Skeletal muscle tissue (tissue), 4 donors: ENCODE data around the gene LZTFL1. TPM values are rescaled to one million over a fixed set of nuclear protein-coding genes. Genes with fewer than 3 reads are reported as not detected.

ENCODE experiments used
- H3K27ac ChIP-seq: one replicate; pipeline ENCODE4 v1.7.0; 2013; ENCODE audit warnings: mild to moderate bottlenecking, low read depth, low read length, inconsistent platforms
- H3K27me3 ChIP-seq, 3 donors: one replicate each; pipeline ENCODE4 v1.7.0; 2013; ENCODE audit warnings: low read length in 3 of 3; ENCODE audit not compliant: control insufficient read depth in 3 of 3, insufficient read depth in 3 of 3
- H3K36me3 ChIP-seq, 3 donors: one replicate each; pipeline ENCODE4 v1.7.0; 2013; ENCODE audit warnings: low read length in 3 of 3; ENCODE audit not compliant: control insufficient read depth in 3 of 3, insufficient read depth in 3 of 3
- H3K4me1 ChIP-seq, 3 donors: one replicate each; pipeline ENCODE4 v1.7.0; 2013; ENCODE audit warnings: low read length in 3 of 3, mild to moderate bottlenecking in 3 of 3; ENCODE audit not compliant: control insufficient read depth in 3 of 3, insufficient read depth in 3 of 3
- H3K4me3 ChIP-seq, 3 donors: one replicate each; pipeline ENCODE4 v1.7.0; 2013; ENCODE audit warnings: low read length in 3 of 3
- H3K9ac ChIP-seq, 3 donors: one replicate each; pipeline ENCODE4 v1.7.0; 2013; ENCODE audit warnings: low read length in 3 of 3, mild to moderate bottlenecking in 3 of 3, moderate library complexity in 2 of 3, low read depth in 1 of 3
- H3K9me3 ChIP-seq, 3 donors: one replicate each; pipeline ENCODE4 v1.7.0; 2013; ENCODE audit warnings: low read length in 3 of 3; ENCODE audit not compliant: control insufficient read depth in 3 of 3
- total RNA-seq: library from RNA; depleted of rRNA; stranded (reverse); fragments of >200 nt; gene quantifications from one replicate; pipeline ENCODE4 v1.2.3, GENCODE V29; 2014
- donor health status: Osteomylitis.

The LZTFL1 gene, protein sequence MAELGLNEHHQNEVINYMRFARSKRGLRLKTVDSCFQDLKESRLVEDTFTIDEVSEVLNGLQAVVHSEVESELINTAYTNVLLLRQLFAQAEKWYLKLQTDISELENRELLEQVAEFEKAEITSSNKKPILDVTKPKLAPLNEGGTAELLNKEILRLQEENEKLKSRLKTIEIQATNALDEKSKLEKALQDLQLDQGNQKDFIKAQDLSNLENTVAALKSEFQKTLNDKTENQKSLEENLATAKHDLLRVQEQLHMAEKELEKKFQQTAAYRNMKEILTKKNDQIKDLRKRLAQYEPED
- total RNA-seq = 6.8 TPM

DNA sequence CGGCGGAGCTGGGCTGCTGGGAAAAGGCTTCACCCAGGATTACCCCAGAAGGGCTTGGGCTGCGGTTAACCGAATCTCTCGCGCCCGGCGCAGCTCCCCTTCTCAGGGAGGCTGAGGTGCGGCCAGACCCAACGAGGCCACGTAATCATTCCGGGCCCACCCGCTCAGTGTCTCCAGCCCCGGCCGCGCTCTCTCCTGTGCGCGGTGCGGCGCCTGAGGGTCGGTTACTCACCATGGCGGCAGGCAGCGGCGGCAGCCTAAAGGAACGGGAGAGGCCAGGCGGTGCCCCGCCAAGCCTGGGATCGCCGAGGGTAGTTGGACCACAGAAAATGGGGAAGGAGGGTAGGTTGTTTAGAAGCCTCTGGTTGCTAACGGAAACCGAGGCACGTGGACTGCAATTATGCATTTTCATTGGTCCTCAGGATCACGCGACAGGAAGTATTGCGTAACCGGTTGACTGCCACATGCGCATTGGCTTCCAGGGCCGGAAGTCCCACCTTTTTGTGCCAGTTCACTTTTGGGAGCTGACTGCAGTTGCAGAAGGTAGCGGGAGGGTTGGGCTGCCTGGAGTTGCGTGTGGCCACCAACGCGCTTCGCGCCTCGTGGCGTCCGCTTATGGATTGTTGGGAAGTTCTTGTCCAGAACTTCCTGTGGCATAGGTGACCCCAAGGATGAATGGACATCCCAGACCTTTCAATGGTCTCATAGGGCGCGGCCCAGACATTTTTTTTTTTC lies at the start of gene LZTFL1:
Gene LZTFL1, minus strand, starts transcription at position 363 of the 735 bp plus-strand sequence. Its CDS starts 128 bp downstream, at position 235.
- Histone ChIP-seq H3K27me3 (no peaks in the 10 kb centered on the region), H3K36me3 (no peaks in the 10 kb centered on the region), H3K27ac (peak within 1 kb of the TSS; percentile 73)

DNA sequence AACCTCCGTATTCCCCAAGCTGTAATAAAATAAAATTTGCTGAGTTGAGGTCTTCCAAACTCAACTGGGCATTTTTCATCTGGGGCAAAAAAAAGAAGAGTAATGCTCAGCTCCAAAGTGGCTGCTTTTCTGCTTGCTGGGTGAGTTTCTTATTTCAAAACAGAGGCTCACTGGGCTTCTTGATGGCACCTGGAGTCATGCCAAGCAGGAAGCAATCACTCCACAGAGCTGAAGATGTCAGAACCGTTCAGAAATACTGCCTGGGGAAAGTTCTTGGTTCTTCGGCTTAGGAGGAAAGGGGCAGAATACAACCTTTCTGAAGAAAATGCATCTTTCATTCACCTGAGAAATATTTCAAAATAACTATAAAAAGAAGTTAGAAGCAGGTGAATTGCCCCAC lies 48.5 kb upstream of the LZTFL1 start:
- Histone ChIP-seq H3K36me3 (no peaks in the 10 kb centered on the region), H3K4me3 (no peak overlapping the region), H3K9ac (no peak overlapping the region), H3K27ac (no peak overlapping the region), H3K27me3 (no peaks in the 10 kb centered on the region), H3K9me3 (no peaks in the 10 kb centered on the region), H3K4me1 (no peaks in the 10 kb centered on the region)

More for the DNA sequence above, at the start of gene LZTFL1:
- Histone ChIP-seq H3K4me3 (peak within 1 kb of the TSS; percentile 86 to 91 (median 87)), H3K9ac (peak within 1 kb of the TSS; percentile 78 to 81 (median 78)), H3K9me3 (no peaks in the 10 kb centered on the region), H3K4me1 (peaks cover 14 to 25% (median 14%) of the 10 kb centered on the region in 3 donors)

DNA sequence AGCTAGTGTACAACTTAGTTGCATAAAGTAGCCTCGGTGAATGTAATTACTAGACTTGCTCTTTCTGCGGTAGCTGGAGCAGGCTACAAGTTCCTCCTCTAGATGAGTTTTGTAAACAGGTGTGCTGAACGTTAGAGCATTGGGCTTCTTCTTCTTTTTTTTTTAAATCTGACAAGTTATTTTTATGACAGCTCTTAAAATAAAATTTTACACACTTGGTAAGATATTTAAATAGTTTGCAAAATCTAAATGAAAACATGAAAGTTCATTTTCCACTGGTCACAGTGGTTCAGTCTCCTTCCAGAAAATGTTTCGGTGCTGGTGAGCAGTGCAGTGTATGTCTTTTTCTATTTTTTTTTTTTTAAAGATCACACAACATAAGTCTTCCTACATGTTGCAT lies 47.4 kb upstream of the LZTFL1 start:
- Histone ChIP-seq H3K9me3 (no peaks in the 10 kb centered on the region), H3K27ac (no peak overlapping the region), H3K4me3 (no peak overlapping the region), H3K27me3 (no peaks in the 10 kb centered on the region), H3K4me1 (no peaks in the 10 kb centered on the region), H3K36me3 (no peaks in the 10 kb centered on the region), H3K9ac (no peak overlapping the region)

DNA sequence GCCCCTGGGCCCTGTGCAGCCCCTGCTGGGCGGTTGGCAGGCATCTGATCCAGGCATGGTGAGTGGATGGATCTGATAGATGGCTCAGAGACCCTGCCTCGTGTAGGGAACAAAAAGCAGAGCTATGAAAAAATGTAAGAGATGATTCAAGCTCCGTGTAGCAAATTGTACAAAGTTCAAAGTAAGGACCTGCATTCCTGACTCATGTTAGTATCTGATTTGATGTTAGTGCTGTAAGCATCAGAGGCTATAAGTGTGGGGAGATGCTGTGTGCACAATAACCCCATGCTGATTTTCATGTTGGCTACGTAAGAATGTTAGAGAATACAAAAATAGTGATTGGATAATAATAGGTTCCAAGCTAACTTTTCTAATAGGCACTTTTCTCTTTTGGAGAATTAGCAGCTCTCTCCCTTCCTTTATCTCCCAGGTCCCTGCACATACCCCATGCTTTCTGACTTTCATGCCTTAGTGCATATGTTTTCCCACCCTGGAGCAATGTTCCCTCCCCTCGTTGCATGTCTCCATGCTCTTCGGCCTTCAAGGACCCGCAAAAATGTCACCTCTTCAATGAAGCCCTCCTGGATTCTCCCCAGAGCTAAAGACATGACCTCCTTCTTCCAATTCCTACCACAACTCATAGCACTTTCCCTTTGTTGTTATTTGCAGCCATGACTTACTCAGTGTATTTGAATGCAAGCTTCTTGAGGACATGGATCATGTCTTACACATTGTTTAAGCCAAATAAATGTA lies 46.0 kb upstream of the LZTFL1 start:
- no peaks in the 10 kb centered on the region for H3K4me1 ChIP-seq
- H3K27ac ChIP-seq = no peak overlapping the region
- H3K27me3 ChIP-seq = no peaks in the 10 kb centered on the region
- no peaks in the 10 kb centered on the region for H3K9me3 ChIP-seq
- no peak overlapping the region for H3K9ac ChIP-seq
- no peak overlapping the region for H3K4me3 ChIP-seq
- no peaks in the 10 kb centered on the region for H3K36me3 ChIP-seq

DNA sequence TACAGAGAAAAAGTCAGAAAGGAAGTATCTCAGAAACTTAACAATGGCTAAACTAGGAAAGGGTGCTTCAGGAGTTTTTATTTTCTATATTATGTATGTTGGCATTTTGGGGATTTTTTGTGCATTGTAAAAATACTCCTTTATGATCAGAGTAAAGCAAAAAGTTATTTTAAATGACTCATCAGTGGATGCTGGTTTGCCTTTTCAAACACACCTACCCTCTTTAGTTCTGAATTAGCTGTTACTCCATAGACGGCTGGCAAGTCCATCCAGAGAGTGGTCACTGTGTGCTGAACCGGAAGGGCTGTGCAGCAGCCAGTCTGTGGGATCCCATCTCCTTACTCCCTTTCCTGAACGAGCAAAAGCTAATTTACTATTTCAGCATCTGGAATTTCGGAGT lies 45.4 kb upstream of the LZTFL1 start:
- H3K27ac ChIP-seq = no peak overlapping the region

DNA sequence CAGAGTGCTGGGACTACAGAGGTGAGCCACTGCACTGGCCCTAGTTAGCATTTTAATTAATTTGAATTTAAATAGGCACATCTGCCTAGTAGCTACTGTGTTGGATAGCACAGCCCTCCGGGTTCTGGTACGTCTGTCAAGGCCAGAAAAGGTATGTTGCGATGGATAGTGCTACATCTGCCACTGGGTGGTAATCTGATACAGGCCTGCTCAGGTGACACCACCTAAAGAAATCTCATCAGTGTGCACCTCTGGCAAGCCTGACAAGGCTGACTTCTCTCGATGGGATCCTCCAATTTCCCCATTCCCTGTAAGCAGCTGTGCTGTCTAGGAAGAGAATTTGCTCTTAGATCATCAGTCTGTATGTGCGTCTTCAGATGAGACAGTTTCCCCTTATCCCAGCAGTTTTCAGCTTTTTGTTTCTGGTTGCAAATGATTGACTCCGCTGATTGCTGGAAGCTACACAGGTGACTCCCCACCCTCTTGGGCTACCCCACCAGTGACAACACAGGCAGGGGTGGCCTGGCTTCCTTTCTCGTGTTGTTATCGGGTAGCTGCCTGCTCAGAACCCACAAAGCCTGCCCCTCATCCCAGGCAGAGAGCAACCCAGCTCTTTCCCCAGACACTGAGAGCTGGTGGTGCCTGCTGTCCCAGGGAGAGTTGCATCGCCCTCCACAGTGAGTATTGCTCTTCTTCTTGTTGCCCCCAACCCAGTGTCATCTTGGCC lies 44.2 kb upstream of the LZTFL1 start, which contains the start of gene CCR9:
Gene CCR9, plus strand, starts transcription at position 565 of the 727 bp plus-strand sequence. CDS start 8,391 bp downstream, outside the sequence.
- Histone ChIP-seq H3K9me3 (no peaks in the 10 kb centered on the region), H3K4me1 (no peaks in the 10 kb centered on the region), H3K27ac (no peak within 1 kb of the TSS), H3K9ac (no peak within 1 kb of the TSS), H3K36me3 (no peaks in the 10 kb centered on the region), H3K27me3 (no peaks in the 10 kb centered on the region), H3K4me3 (no peak within 1 kb of the TSS)

More for the DNA sequence above, 45.4 kb upstream of the LZTFL1 start:
- no peaks in the 10 kb centered on the region for H3K9me3 ChIP-seq
- no peak overlapping the region for H3K4me3 ChIP-seq
- H3K4me1 ChIP-seq = no peaks in the 10 kb centered on the region
- no peaks in the 10 kb centered on the region for H3K36me3 ChIP-seq
- no peaks in the 10 kb centered on the region for H3K27me3 ChIP-seq
- no peak overlapping the region for H3K9ac ChIP-seq

DNA sequence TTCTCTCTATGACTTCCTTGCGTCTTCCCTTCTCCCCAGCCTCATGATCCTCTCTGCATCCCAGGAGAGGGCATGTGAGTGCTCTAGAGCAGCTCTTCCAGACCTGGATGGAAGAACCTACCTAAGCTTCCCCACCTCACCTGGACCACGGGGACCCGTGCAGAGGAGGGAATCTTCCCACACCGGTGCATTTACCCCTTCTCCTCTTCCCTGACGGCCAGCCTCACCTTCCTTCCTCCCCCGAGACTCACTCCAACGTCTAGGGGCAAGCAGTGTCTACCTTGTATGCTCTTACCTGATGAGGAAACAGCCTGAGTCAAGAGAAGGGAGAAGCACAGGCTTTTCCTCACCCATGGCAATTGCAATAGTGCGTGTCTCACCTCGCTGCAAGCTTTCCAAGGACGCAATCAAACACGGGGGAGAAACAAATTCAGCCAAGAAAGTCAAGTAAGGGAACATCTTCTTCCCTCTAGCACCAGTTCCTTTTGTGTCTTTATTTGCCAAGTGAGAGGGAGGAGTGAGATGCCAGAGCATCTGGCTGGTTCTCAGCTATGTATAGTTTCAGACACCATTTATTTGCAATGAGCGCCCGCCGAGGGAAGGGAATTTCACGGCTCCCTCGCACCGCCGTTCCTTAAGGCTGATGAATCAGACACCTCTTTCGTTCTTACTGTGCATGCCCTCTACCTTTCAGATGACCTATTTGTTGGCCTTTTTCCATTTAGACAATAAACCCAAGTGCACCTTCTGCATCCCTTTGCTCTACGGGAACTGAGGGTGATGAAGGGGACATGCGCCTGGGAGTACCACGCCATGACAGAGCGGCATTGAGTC lies 42.7 kb upstream of the LZTFL1 start:
- Histone ChIP-seq H3K9me3 (no peaks in the 10 kb centered on the region), H3K4me3 (no peak overlapping the region), H3K4me1 (no peaks in the 10 kb centered on the region), H3K27ac (no peak overlapping the region), H3K9ac (no peak overlapping the region), H3K27me3 (no peaks in the 10 kb centered on the region), H3K36me3 (no peaks in the 10 kb centered on the region)

DNA sequence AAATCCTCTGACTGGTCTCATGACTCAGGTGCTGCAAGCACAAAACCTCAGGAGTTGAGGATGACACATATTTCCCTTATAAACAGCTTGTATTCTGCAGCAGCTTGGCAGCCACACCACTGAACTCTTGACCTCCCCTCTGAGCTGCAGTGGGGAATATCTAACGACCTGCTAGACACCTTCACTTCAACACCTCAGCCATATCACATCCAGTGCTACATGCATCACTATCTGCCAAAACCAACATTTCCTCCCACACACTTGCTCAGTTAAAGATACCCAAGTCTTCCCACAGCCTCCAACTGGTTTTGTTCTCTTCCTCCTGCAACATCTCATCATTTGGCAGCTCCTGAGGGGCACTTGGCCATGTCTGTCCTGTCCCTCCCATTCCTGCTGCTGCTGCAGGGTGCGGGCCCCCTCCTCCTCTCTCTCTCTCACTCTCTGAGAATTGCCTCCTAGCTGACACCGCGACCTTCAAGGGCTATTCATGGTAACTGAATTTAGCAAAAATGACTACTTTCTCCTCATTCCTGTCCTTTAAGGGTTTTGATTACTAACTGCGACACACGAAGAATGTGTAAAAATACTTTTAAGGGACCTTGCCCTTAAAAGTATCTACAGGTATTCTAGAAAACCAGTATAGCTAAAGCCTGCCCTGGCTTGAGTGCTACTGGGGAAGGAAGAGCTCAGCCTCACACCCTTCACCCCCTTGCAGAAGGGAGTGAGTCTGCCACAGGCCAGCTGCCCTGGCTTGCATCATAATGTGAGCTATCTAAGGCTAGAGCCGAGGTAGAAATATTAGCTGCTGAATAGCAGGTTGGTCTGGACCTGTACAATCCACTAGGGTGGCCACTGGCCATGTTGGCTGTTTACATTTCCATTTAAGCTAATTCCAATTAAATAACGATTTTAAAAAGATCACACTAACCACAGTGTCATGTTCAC lies 39.4 kb upstream of the LZTFL1 start:
- H3K4me1 ChIP-seq = no peaks in the 10 kb centered on the region
- H3K9ac ChIP-seq = no peak overlapping the region
- H3K27ac ChIP-seq = no peak overlapping the region
- no peaks in the 10 kb centered on the region for H3K27me3 ChIP-seq
- no peak overlapping the region for H3K4me3 ChIP-seq
- no peaks in the 10 kb centered on the region for H3K36me3 ChIP-seq
- no peaks in the 10 kb centered on the region for H3K9me3 ChIP-seq
